ENCODE data around the gene HEYL.

The HEYL gene

GRCh38 chr1:39615086-39615673 is 24.3 kb downstream of the HEYL start:
- no peaks in the 10 kb centered on the region for H3K79me2 ChIP-seq (ENCODE audit: insufficient read depth, low read depth)
- no peaks in the 10 kb centered on the region for H3K27me3 ChIP-seq (ENCODE audit: insufficient read depth, low read depth)
- H3K27ac ChIP-seq, result no peak overlapping the region
- H3K4me3 ChIP-seq (IDR thresholded peaks at IDR 0.05; ENCODE audit: insufficient read depth, low read depth, low read length), result no peak overlapping the region
- H3K9ac ChIP-seq, result no peak overlapping the region
- H3K4me2 ChIP-seq, result no peak overlapping the region
- no peak overlapping the region for H2AFZ ChIP-seq (ENCODE audit: low read depth)
- H3K4me1 ChIP-seq (ENCODE audit: low read depth, poor library complexity, severe bottlenecking), result no peaks in the 10 kb centered on the region
- H3K36me3 ChIP-seq (ENCODE audit: insufficient read depth), result no peaks in the 10 kb centered on the region
- no peaks in the 10 kb centered on the region for H4K20me1 ChIP-seq (ENCODE audit: insufficient read depth)
- no peak for TF ChIP-seq CTCF (conservative IDR thresholded peaks at IDR 0.05; ENCODE audit: low read depth, low read length)

GRCh38 chr1:39614488-39614887 is 25.0 kb downstream of the HEYL start:
- H3K4me3 ChIP-seq (IDR thresholded peaks at IDR 0.05; ENCODE audit: insufficient read depth, low read depth, low read length), result no peak overlapping the region
- no peak overlapping the region for H3K4me2 ChIP-seq
- TF ChIP-seq CTCF (conservative IDR thresholded peaks at IDR 0.05; ENCODE audit: low read depth, low read length), result no peak
- H3K4me1 ChIP-seq (ENCODE audit: low read depth, poor library complexity, severe bottlenecking), result no peaks in the 10 kb centered on the region
- no peaks in the 10 kb centered on the region for H3K27me3 ChIP-seq (ENCODE audit: insufficient read depth, low read depth)
- H3K36me3 ChIP-seq (ENCODE audit: insufficient read depth), result no peaks in the 10 kb centered on the region
- H3K9ac ChIP-seq, result no peak overlapping the region
- no peak overlapping the region for H3K27ac ChIP-seq
- H3K79me2 ChIP-seq (ENCODE audit: insufficient read depth, low read depth), result no peaks in the 10 kb centered on the region
- no peaks in the 10 kb centered on the region for H4K20me1 ChIP-seq (ENCODE audit: insufficient read depth)
- H2AFZ ChIP-seq (ENCODE audit: low read depth), result no peak overlapping the region

- no peaks in the 10 kb centered on the region for H3K36me3 ChIP-seq (ENCODE audit: insufficient read depth)
- no peak for TF ChIP-seq CTCF (conservative IDR thresholded peaks at IDR 0.05; ENCODE audit: low read depth, low read length)
- no peak overlapping the region for H3K9ac ChIP-seq
Measured at GRCh38 chr1:39613250-39613649, 26.2 kb downstream of the HEYL start.

GRCh38 chr1:39609618-39610331 is 29.7 kb downstream of the HEYL start:
- H2AFZ ChIP-seq (ENCODE audit: low read depth), result no peak overlapping the region
- H3K27me3 ChIP-seq (ENCODE audit: insufficient read depth, low read depth), result no peaks in the 10 kb centered on the region
- H3K4me3 ChIP-seq (IDR thresholded peaks at IDR 0.05; ENCODE audit: insufficient read depth, low read depth, low read length), result no peak overlapping the region
- H3K4me1 ChIP-seq (ENCODE audit: low read depth, poor library complexity, severe bottlenecking), result peaks cover 8% of the 10 kb centered on the region
- H4K20me1 ChIP-seq (ENCODE audit: insufficient read depth), result no peaks in the 10 kb centered on the region
- no peak overlapping the region for H3K4me2 ChIP-seq
- H3K36me3 ChIP-seq (ENCODE audit: insufficient read depth), result no peaks in the 10 kb centered on the region
- no peak for TF ChIP-seq CTCF (conservative IDR thresholded peaks at IDR 0.05; ENCODE audit: low read depth, low read length)
- H3K27ac ChIP-seq, result no peak overlapping the region
- H3K79me2 ChIP-seq (ENCODE audit: insufficient read depth, low read depth), result no peaks in the 10 kb centered on the region
- no peak overlapping the region for H3K9ac ChIP-seq

More at GRCh38 chr1:39613250-39613649, 26.2 kb downstream of the HEYL start:
- no peak overlapping the region for H2AFZ ChIP-seq (ENCODE audit: low read depth)
- H3K4me1 ChIP-seq (ENCODE audit: low read depth, poor library complexity, severe bottlenecking), result no peaks in the 10 kb centered on the region
- no peak overlapping the region for H3K4me2 ChIP-seq
- no peak overlapping the region for H3K27ac ChIP-seq
- H3K27me3 ChIP-seq (ENCODE audit: insufficient read depth, low read depth), result no peaks in the 10 kb centered on the region
- no peak overlapping the region for H3K4me3 ChIP-seq (IDR thresholded peaks at IDR 0.05; ENCODE audit: insufficient read depth, low read depth, low read length)
- no peaks in the 10 kb centered on the region for H3K79me2 ChIP-seq (ENCODE audit: insufficient read depth, low read depth)
- H4K20me1 ChIP-seq (ENCODE audit: insufficient read depth), result no peaks in the 10 kb centered on the region
